H1 (cell line): ENCODE results near the gene FDPS. TPM values are rescaled to one million over a fixed set of nuclear protein-coding genes. Genes with fewer than 3 reads are reported as not detected.

ENCODE experiments used
- CTCF ChIA-PET: fragments of 300-600 bp; sonication (Branson Sonifier 250); formaldehyde crosslinking; loops from one replicate; lab custom pipeline; 2021; ENCODE audit not compliant: partially characterized antibody; lab: Charles Lee
- POLR2A ChIA-PET: fragments of 300-600 bp; sonication (Branson Sonifier 250); formaldehyde crosslinking; loops from one replicate; lab custom pipeline; 2021; ENCODE audit warnings: inconsistent platforms; ENCODE audit not compliant: partially characterized antibody; lab: Charles Lee
- DNase-seq, 2 experiments: peaks; one replicate each; pipeline versions ENCODE4 v3.0.0 to v3.0.0-alpha.2; 2010 to 2022; ENCODE audit warnings: low spot score in 2 of 2, low read depth in 1 of 2, mixed read lengths in 1 of 2
- FAIRE-seq: peaks from 2 replicates; lab custom pipeline; 2011; peaks lifted over from hg19 to GRCh38; lab: Jason Lieb, UNC
- H2AFZ ChIP-seq: 2 replicates; pipeline ENCODE4 v1.8.1; 2012; ENCODE audit warnings: low read length, inconsistent platforms
- H2AK5ac ChIP-seq: 2 replicates; pipeline ENCODE4 v1.6.1; 2013; ENCODE audit warnings: low read depth, low read length
- H2BK120ac ChIP-seq: replicated peaks from 2 replicates; pipeline ENCODE3; 2013; ENCODE audit warnings: low read depth, low read length, inconsistent platforms
- H2BK12ac ChIP-seq: 2 replicates; pipeline ENCODE4 v1.6.1; 2013; ENCODE audit warnings: low read depth, low read length
- H2BK15ac ChIP-seq: 2 replicates; pipeline ENCODE4 v1.6.1; 2013; ENCODE audit warnings: low read length
- H2BK20ac ChIP-seq: 2 replicates; pipeline ENCODE4 v1.6.1; 2013; ENCODE audit warnings: low read length
- H2BK5ac ChIP-seq: 2 replicates; pipeline ENCODE4 v1.6.1; 2013; ENCODE audit warnings: low read depth, low read length
- H3K14ac ChIP-seq: 2 replicates; pipeline ENCODE4 v1.6.1; 2013; ENCODE audit warnings: inconsistent platforms; ENCODE audit not compliant: insufficient read length
- H3K18ac ChIP-seq: 2 replicates; pipeline ENCODE4 v1.6.1; 2013; ENCODE audit warnings: low read length; ENCODE audit errors: extremely low read depth
- H3K23ac ChIP-seq: 2 replicates; pipeline ENCODE4 v1.6.1; 2013; ENCODE audit warnings: inconsistent platforms; ENCODE audit not compliant: insufficient read length
- H3K23me2 ChIP-seq: 2 replicates; pipeline ENCODE4 v1.6.1; 2013; ENCODE audit warnings: low read depth, low read length
- H3K27ac ChIP-seq: 2 replicates; pipeline ENCODE4 v1.6.1; 2011; ENCODE audit warnings: low read depth, low read length, inconsistent platforms
- H3K27me3 ChIP-seq, 4 experiments: replicated peaks in 1 of 4; 1 replicate in 1 of 4; 2 replicates in 3 of 4; pipeline versions ENCODE4 v1.6.1 to v1.8.1; 2011 to 2013; ENCODE audit warnings: low read length in 3 of 4, mild to moderate bottlenecking in 3 of 4, inconsistent platforms in 2 of 4, mixed read lengths in 2 of 4, moderate library complexity in 1 of 4; ENCODE audit not compliant: control insufficient read depth in 3 of 4, insufficient read depth in 3 of 4; ENCODE audit errors: extremely low read depth in 1 of 4
- H3K36me3 ChIP-seq, 4 experiments: 2 replicates each; pipeline versions ENCODE4 v1.6.1 to v1.8.1; 2011 to 2013; ENCODE audit warnings: mild to moderate bottlenecking in 4 of 4, low read length in 3 of 4, moderate library complexity in 2 of 4, control low read depth in 1 of 4, inconsistent platforms in 1 of 4; ENCODE audit not compliant: insufficient read depth in 4 of 4, control insufficient read depth in 2 of 4
- H3K4ac ChIP-seq: replicated peaks from 2 replicates; pipeline ENCODE3; 2013; ENCODE audit warnings: low read length, low read depth, mixed read lengths, inconsistent platforms; ENCODE audit not compliant: insufficient read length
- H3K4me1 ChIP-seq, 4 experiments: replicated peaks in 1 of 4; 1 replicate in 1 of 4; 2 replicates in 3 of 4; pipeline versions ENCODE4 v1.6.1 to v1.8.1; 2011 to 2013; ENCODE audit warnings: low read length in 3 of 4, inconsistent platforms in 2 of 4, mixed read lengths in 1 of 4; ENCODE audit not compliant: insufficient read depth in 4 of 4, control insufficient read depth in 3 of 4
- H3K4me2 ChIP-seq, 2 experiments: 2 replicates each; pipeline versions ENCODE4 v1.6.1 to v1.8.1; 2011 to 2013; ENCODE audit warnings: low read depth in 2 of 2, low read length in 2 of 2, control low read depth in 1 of 2, inconsistent platforms in 1 of 2, mild to moderate bottlenecking in 1 of 2; ENCODE audit not compliant: insufficient read depth in 1 of 2
- H3K4me3 ChIP-seq, 4 experiments: fragments of 200-600, 300-600 bp in 1 of 4; sonication (generic), shearing (Covaris generic), sonication (Bioruptor Twin) in 1 of 4; 2 replicates each; pipeline versions ENCODE4 v1.5.1 to v1.8.1; 2011 to 2016; ENCODE audit warnings: low read length in 4 of 4, low read depth in 3 of 4, control low read depth in 2 of 4, inconsistent platforms in 2 of 4, mild to moderate bottlenecking in 2 of 4, mixed read lengths in 1 of 4, moderate library complexity in 1 of 4; ENCODE audit not compliant: insufficient read depth in 2 of 4; ENCODE audit errors: extremely low read depth in 1 of 4
- H3K56ac ChIP-seq: replicated peaks from 2 replicates; pipeline ENCODE3; 2013; ENCODE audit warnings: low read depth, mild to moderate bottlenecking, mixed read lengths, low read length, inconsistent platforms; ENCODE audit not compliant: insufficient read length
- H3K79me1 ChIP-seq: 2 replicates; pipeline ENCODE4 v1.6.1; 2013; ENCODE audit warnings: low read depth, low read length, control low read depth
- H3K79me2 ChIP-seq, 2 experiments: 2 replicates each; pipeline versions ENCODE4 v1.6.1 to v1.8.1; 2012 to 2013; ENCODE audit warnings: low read length in 2 of 2, mild to moderate bottlenecking in 2 of 2, inconsistent platforms in 1 of 2; ENCODE audit not compliant: insufficient read depth in 2 of 2, control insufficient read depth in 1 of 2
- H3K9ac ChIP-seq, 4 experiments: replicated peaks in 1 of 4; 1 replicate in 1 of 4; 2 replicates in 3 of 4; pipeline versions ENCODE4 v1.6.1 to v1.8.1; 2011 to 2013; ENCODE audit warnings: low read depth in 3 of 4, low read length in 3 of 4, control low read depth in 2 of 4, mild to moderate bottlenecking in 2 of 4, moderate library complexity in 2 of 4, inconsistent platforms in 1 of 4; ENCODE audit errors: extremely low read depth in 1 of 4
- H3K9me3 ChIP-seq, 2 experiments: 2 replicates each; pipeline versions ENCODE4 v1.6.1 to v1.8.1; 2012 to 2013; ENCODE audit warnings: mild to moderate bottlenecking in 2 of 2, moderate library complexity in 2 of 2, control low read depth in 1 of 2, inconsistent platforms in 1 of 2, low read depth in 1 of 2, low read length in 1 of 2, mixed read lengths in 1 of 2; ENCODE audit not compliant: insufficient read depth in 2 of 2
- H4K20me1 ChIP-seq, 2 experiments: replicated peaks in 1 of 2; 2 replicates each; pipeline versions ENCODE3 to v1.8.1; 2011 to 2013; ENCODE audit warnings: inconsistent platforms in 2 of 2, low read length in 2 of 2, mild to moderate bottlenecking in 1 of 2; ENCODE audit not compliant: insufficient read depth in 2 of 2, control insufficient read depth in 1 of 2
- H4K5ac ChIP-seq: 2 replicates; pipeline ENCODE4 v1.6.1; 2013; ENCODE audit warnings: low read length, low read depth, mixed read lengths, inconsistent platforms; ENCODE audit not compliant: insufficient read length
- H4K8ac ChIP-seq: 2 replicates; pipeline ENCODE4 v1.8.0; 2013; ENCODE audit warnings: mild to moderate bottlenecking, moderate library complexity, low read length, inconsistent platforms; ENCODE audit not compliant: insufficient read depth; ENCODE audit errors: extremely low read depth
- H4K91ac ChIP-seq: replicated peaks from 2 replicates; pipeline ENCODE3; 2013; ENCODE audit warnings: low read length, mixed read lengths, inconsistent platforms; ENCODE audit not compliant: insufficient read length
- EP300 ChIP-seq, 2 experiments: IDR thresholded peaks; 1 replicate in 1 of 2; 2 replicates in 1 of 2; pipeline ENCODE4 v1.6.1; 2011 to 2012; ENCODE audit warnings: low read depth in 2 of 2, low read length in 2 of 2, mild to moderate bottlenecking in 2 of 2, borderline replicate concordance in 1 of 2, inconsistent platforms in 1 of 2, moderate library complexity in 1 of 2
- GTF2F1 ChIP-seq: IDR thresholded peaks from 2 replicates; pipeline ENCODE4 v1.6.1; 2012; ENCODE audit warnings: low read depth, low read length, improper control_type of control experiment, borderline replicate concordance
- YY1 ChIP-seq: IDR thresholded peaks from 2 replicates; pipeline ENCODE4 v1.6.1; 2011; ENCODE audit warnings: low read depth, mild to moderate bottlenecking, low read length
- WGBS, 2 experiments: shearing (Covaris generic) in 1 of 2; methylation state at CpG; one replicate each; pipeline versions ENCODE4 v1.1.6 to v1.1.7; 2013 to 2015; ENCODE audit warnings: low lambda C conversion rate in 2 of 2, mixed read lengths in 2 of 2, inconsistent platforms in 1 of 2, low coverage in 1 of 2, missing lambda C conversion rate in 1 of 2; ENCODE audit not compliant: insufficient replicate concordance in 2 of 2, insufficient coverage in 1 of 2, insufficient read length in 1 of 2; ENCODE audit errors: extremely low coverage in 1 of 2, missing lambda C conversion rate in 1 of 2; 5-methylcytosine and 5-hydroxymethylcytosine counted together
- polyA plus RNA-seq, 7 experiments: library from polyadenylated mRNA; depleted of rRNA in 3 of 7; stranded (reverse) in 5 of 7; unstranded in 2 of 7; fragments of >200 nt in 5 of 7; fragments of 200-250 nt in 2 of 7; gene quantifications; 1 replicate in 5 of 7; 2 replicates in 1 of 7; 4 replicates in 1 of 7; pipeline versions ENCODE4 v1.2.1 to v1.2.3, GENCODE V29; 2011 to 2013; ENCODE audit warnings: missing spikeins in 2 of 7, mixed read lengths in 2 of 7
- total RNA-seq: library from RNA; stranded (reverse); fragmentation: NEBNext Ultra II Directional; extraction: Animal tissue kit (Norgen Biotek cat#: 25700); gene quantifications from 2 replicates; pipeline ENCODE4 v1.2.1, GENCODE V29; 2021

The FDPS gene
- total and polyA plus RNA-seq, 2 of the 8 experiments (the other 6 are each of a cell fraction or from before 2014, with no cell fraction given), result 267 to 368 TPM

GRCh38 chr1:155309423-155310021, 856 bp downstream of the FDPS start:
- Histone ChIP-seq H2AFZ (no peak overlapping the region), H2BK20ac (peak overlapping the region; percentile 15; the same call in 1 of the 2 replicates), H4K5ac (peak overlapping the region; percentile 77), H3K27me3 (no peaks in the 10 kb centered on the region; a peak in 1 of 7 replicates), H4K8ac (peak overlapping the region; percentile 88), H2BK5ac (peak overlapping the region; percentile 96), H3K18ac (peak overlapping the region; percentile 89), H3K79me2 (peaks cover 8 to 36% of the 10 kb centered on the region in 2 experiments), H3K27ac (peak overlapping the region; percentile 65), H4K91ac (peak overlapping the region; percentile 77), H3K4me1 (peaks cover 0 to 8% (median 4%) of the 10 kb centered on the region in 4 experiments; a peak in 6 of 7 replicates), H2BK120ac (peak overlapping the region; percentile 91), H3K14ac (peak overlapping the region; percentile 2), H3K36me3 (peaks cover 3 to 32% (median 16%) of the 10 kb centered on the region in 4 experiments; a peak in 6 of 8 replicates), H2BK15ac (0 out of 2 replicates have a peak overlapping the region, but pooled peaks have one; percentile 4), H2BK12ac (0 out of 2 replicates have a peak overlapping the region, but pooled peaks have one; percentile 32), H3K56ac (peak overlapping the region; percentile 91), H3K4ac (peak overlapping the region; percentile 93), H3K4me2 (peak overlapping the region; percentile 83 to 84), H2AK5ac (peak overlapping the region; percentile 42; the same call in 1 of the 2 replicates), H3K9ac (peak overlapping the region; percentile 82 to 88 (median 85)), H3K9me3 (no peaks in the 10 kb centered on the region), H4K20me1 (peaks cover 5 to 20% of the 10 kb centered on the region in 2 experiments), H3K4me3 (peak overlapping the region; percentile 79 to 100 (median 89)), H3K79me1 (peaks cover 16% of the 10 kb centered on the region; the same call in 1 of the 2 replicates), H3K23me2 (peaks cover 9% of the 10 kb centered on the region), H3K23ac (no peak overlapping the region)
- no peak for FAIRE-seq
- DNase-seq, result no peak
- POLR2A ChIA-PET, result interaction anchor here (0.6 to 1.9 kb wide), 3 partner anchors 12 to 74 kb away, joined by 3 to 12 read pairs (median 6); partner anchors contain the start of genes CLK2 and RUSC1
- CTCF ChIA-PET, result interaction anchor here (1.4 to 1.8 kb wide), 3 partner anchors 14 to 58 kb away, joined by 4 to 12 read pairs (median 4); no protein-coding TSS in a partner anchor
- 63% methylated on average over 11 of the region's 11 CpGs; no CpG with 5 or more reads in 1 of the 2 experiments for WGBS, 2 experiments
- TF ChIP-seq GTF2F1, result no peak
- TF ChIP-seq EP300 (IDR thresholded peaks at IDR 0.05; ENCODE audit: borderline replicate concordance in 1 of 2, low read depth in 2 of 2, low read length in 2 of 2), result no peak
- peak; percentile 27; the same call in 1 of the 2 replicates for TF ChIP-seq YY1
